Caco-2 (cell line): ENCODE measurements around the gene PNLIP. TPM values are rescaled to one million over a fixed set of nuclear protein-coding genes. Genes with fewer than 3 reads are reported as not detected.

ENCODE experiments used
- BruUV-seq: library from RNA; stranded (reverse); fragments of 400-500 nt; replicated peaks from 2 replicates; lab custom pipeline; 2021; lab: Mats Ljungman, UMichigan
- CTCF ChIA-PET: fragments of 300-600 bp; sonication (Branson Sonifier 250); formaldehyde crosslinking; loops from one replicate; lab custom pipeline; 2022; ENCODE audit warnings: antibody characterized with exemption; lab: Charles Lee
- POLR2A ChIA-PET: fragments of 300-600 bp; sonication (Branson Sonifier 250); formaldehyde crosslinking; loops from one replicate; lab custom pipeline; 2022; ENCODE audit warnings: antibody characterized with exemption; lab: Charles Lee
- DNase-seq, 2 experiments: peaks; one replicate each; pipeline versions ENCODE4 v3.0.0 to v3.0.0-alpha.2; 2020 to 2022
- H3K27me3 ChIP-seq: replicated peaks from 2 replicates; pipeline ENCODE4 v1.6.0; 2011; ENCODE audit warnings: low read length; ENCODE audit not compliant: control insufficient read depth, insufficient read depth
- H3K36me3 ChIP-seq: 2 replicates; pipeline ENCODE4 v1.5.1; 2011; ENCODE audit warnings: low read length; ENCODE audit not compliant: control insufficient read depth, insufficient read depth
- H3K4me1 ChIP-seq: fragments of 250-450 bp; sonication (Bioruptor Pico); 2 replicates; pipeline ENCODE4 v1.5.1; 2020; ENCODE audit warnings: mild to moderate bottlenecking
- H3K4me3 ChIP-seq: 2 replicates; pipeline ENCODE4 v1.5.1; 2011; ENCODE audit warnings: low read depth, mild to moderate bottlenecking, control low read depth, low read length
- H3K9me3 ChIP-seq: fragments of 250-450 bp; sonication (Bioruptor Pico); 2 replicates; pipeline ENCODE4 v1.5.1; 2020; ENCODE audit warnings: mild to moderate bottlenecking, moderate library complexity
- H3K27ac Mint-ChIP-seq: one replicate; pipeline ENCODE4 v1.8.0; 2022; ENCODE audit warnings: mixed read lengths; ENCODE audit not compliant: unreplicated experiment
- H3K27me3 Mint-ChIP-seq: one replicate; pipeline ENCODE4 v1.8.0; 2022; ENCODE audit warnings: mixed read lengths; ENCODE audit not compliant: insufficient read depth, unreplicated experiment
- H3K36me3 Mint-ChIP-seq: one replicate; pipeline ENCODE4 v1.8.0; 2022; ENCODE audit warnings: mild to moderate bottlenecking, mixed read lengths; ENCODE audit not compliant: insufficient read depth, unreplicated experiment
- H3K4me1 Mint-ChIP-seq: one replicate; pipeline ENCODE4 v1.8.0; 2022; ENCODE audit warnings: low read depth, mixed read lengths; ENCODE audit not compliant: unreplicated experiment
- H3K4me3 Mint-ChIP-seq: one replicate; pipeline ENCODE4 v1.8.0; 2022; ENCODE audit warnings: mild to moderate bottlenecking, moderate library complexity, mixed read lengths; ENCODE audit not compliant: unreplicated experiment
- H3K9me3 Mint-ChIP-seq: one replicate; pipeline ENCODE4 v1.8.0; 2022; ENCODE audit warnings: mixed read lengths; ENCODE audit not compliant: unreplicated experiment
- intact Hi-C: fragments of 100-400 bp; cut with micrococcal nuclease; formaldehyde crosslinking; loops from one replicate; pipeline ENCODE4 v1.10.0; 2022; ENCODE audit not compliant: unreplicated experiment
- total RNA-seq: library from RNA; stranded (reverse); gene quantifications from 2 replicates; pipeline ENCODE4 v1.2.3, GENCODE V29; 2022
- TF ChIP-seq, protein P1 (sequence below), 2 experiments: fragments of 200-600 bp in 1 of 2; IDR thresholded peaks; 1 replicate in 1 of 2; 2 replicates in 1 of 2; pipeline versions ENCODE4 v1.5.1 to v1.8.0; 2011 to 2022; ENCODE audit warnings: antibody characterized with exemption in 1 of 2, control low read depth in 1 of 2, inconsistent platforms in 1 of 2, low read depth in 1 of 2, low read length in 1 of 2, mild to moderate bottlenecking in 1 of 2, moderate library complexity in 1 of 2; ENCODE audit not compliant: insufficient read depth in 1 of 2, severe bottlenecking in 1 of 2, unreplicated experiment in 1 of 2

PNLIP gene
- total RNA-seq, 1 experiment from 2014 or later, result not detected

DNA sequence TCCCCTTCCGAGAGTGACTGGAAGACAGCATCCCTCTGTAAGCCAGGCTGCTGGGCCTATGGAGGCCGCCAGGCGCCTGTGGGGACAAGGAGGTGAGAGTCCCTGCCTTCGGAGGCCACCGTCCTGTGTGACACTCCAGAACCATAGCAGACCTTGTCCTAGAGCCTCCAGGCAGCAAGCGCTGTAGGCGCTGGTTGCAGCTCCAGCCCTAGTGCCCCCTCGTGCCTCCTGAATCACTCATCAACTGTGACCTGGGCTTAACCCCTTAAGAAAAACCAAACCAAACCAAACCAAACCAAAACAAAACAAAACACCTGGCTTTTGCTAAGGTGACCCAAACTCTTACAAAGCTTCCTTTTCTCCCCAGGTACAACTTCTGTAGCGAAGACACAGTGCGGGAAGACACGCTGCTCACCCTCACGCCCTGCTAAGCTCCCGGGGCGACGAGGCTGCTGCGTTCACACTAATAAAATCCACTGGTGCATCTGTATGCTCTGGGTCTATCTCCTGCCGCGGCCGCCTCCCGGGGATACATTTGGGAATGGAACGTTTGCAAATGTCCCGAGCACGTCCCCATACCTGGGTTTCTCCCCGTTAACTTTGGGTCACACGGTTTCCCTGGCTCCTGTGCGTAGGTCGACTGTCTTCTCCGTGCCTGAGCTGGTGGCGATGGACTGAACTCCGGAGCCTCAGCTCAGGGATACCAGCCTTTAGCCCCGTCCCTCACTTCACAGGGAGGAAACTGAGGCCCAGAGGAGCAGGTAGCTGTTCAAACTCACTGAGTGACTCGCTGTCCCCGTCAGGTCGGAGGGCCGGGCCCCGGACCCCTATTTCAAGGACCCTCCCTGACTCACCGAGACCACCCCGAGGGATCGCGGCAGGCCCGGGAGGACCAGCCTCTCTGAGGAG lies 63.2 kb downstream of the PNLIP start:
- DNase-seq, result peak in 1 of 2 experiments; percentile 30
- BruUV-seq, result TSS peak; percentile 55
- Mint-ChIP-seq H3K27me3 (no peaks in the 10 kb centered on the region), H3K4me1 (no peaks in the 10 kb centered on the region), H3K9me3 (no peaks in the 10 kb centered on the region), H3K4me3 (peak overlapping the region; percentile 84), H3K36me3 (no peaks in the 10 kb centered on the region), H3K27ac (peak overlapping the region; percentile 53)
- TF ChIP-seq, protein P1, sequence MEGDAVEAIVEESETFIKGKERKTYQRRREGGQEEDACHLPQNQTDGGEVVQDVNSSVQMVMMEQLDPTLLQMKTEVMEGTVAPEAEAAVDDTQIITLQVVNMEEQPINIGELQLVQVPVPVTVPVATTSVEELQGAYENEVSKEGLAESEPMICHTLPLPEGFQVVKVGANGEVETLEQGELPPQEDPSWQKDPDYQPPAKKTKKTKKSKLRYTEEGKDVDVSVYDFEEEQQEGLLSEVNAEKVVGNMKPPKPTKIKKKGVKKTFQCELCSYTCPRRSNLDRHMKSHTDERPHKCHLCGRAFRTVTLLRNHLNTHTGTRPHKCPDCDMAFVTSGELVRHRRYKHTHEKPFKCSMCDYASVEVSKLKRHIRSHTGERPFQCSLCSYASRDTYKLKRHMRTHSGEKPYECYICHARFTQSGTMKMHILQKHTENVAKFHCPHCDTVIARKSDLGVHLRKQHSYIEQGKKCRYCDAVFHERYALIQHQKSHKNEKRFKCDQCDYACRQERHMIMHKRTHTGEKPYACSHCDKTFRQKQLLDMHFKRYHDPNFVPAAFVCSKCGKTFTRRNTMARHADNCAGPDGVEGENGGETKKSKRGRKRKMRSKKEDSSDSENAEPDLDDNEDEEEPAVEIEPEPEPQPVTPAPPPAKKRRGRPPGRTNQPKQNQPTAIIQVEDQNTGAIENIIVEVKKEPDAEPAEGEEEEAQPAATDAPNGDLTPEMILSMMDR (IDR thresholded peaks at IDR 0.05; ENCODE audit: insufficient read depth in 1 of 2, low read depth in 1 of 2, low read length in 1 of 2, severe bottlenecking in 1 of 2, unreplicated experiment in 1 of 2), result no peak
- intact Hi-C loops, result no loop called here
- H3K36me3 ChIP-seq, result no peaks in the 10 kb centered on the region
- peaks cover 4% of the 10 kb centered on the region; the same call in 1 of the 2 replicates for H3K4me1 ChIP-seq
- ChIA-PET POLR2A (no interaction called here), CTCF (interaction anchor here (0.6 kb wide), 1 partner anchor 841 kb away, joined by 3 read pairs; no protein-coding TSS in a partner anchor)
- H3K27me3 ChIP-seq, result no peaks in the 10 kb centered on the region
- peak overlapping the region; percentile 84 for H3K4me3 ChIP-seq
- H3K9me3 ChIP-seq, result no peaks in the 10 kb centered on the region

DNA sequence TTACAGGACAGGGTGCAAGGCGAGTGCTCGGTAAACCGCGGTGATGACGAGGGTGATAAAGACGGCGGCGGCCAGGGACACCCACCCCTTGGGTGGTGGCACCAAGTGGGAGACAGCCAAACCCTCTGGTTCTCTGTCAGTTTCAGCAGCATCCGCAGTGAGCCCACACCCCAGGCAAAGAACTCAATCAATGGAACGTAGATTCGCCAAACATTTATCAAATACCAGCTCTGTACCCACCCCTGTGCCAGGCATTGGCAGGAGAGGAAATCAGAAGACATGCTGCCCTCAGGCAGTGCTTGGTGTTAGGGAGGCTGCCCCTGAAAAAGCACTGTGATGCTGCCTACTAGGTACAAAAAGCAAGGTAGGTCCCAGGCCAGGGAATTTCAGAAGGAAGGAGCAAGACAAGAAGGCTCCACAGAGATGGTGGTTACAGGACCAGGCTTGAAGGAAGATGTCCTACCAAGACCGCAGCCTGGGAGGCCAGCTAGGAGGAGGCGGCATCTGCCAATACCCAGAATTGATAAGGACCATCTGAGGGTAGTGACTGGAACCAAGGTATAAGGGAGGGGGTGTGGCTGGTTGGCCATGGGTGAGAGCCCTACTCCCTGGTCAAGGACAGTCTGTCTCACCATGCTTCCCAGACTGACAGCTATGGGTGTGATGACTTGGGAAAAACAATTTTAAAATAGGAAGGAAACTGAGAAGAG lies 64.9 kb downstream of the PNLIP start:
- no peaks in the 10 kb centered on the region for H3K4me1 Mint-ChIP-seq
- Histone ChIP-seq H3K9me3 (no peaks in the 10 kb centered on the region), H3K27me3 (no peaks in the 10 kb centered on the region), H3K36me3 (no peaks in the 10 kb centered on the region), H3K4me1 (peaks cover 4% of the 10 kb centered on the region; the same call in 1 of the 2 replicates), H3K4me3 (no peak overlapping the region)
- TF ChIP-seq, protein P1 (IDR thresholded peaks at IDR 0.05; ENCODE audit: insufficient read depth in 1 of 2, low read depth in 1 of 2, low read length in 1 of 2, severe bottlenecking in 1 of 2, unreplicated experiment in 1 of 2), result no peak
- DNase-seq, result no peak
- no TSS peak for BruUV-seq
- H3K27me3 Mint-ChIP-seq, result no peaks in the 10 kb centered on the region
- H3K36me3 Mint-ChIP-seq, result no peaks in the 10 kb centered on the region
- no peaks in the 10 kb centered on the region for H3K9me3 Mint-ChIP-seq
- H3K27ac Mint-ChIP-seq, result peak overlapping the region; percentile 53
- ChIA-PET POLR2A (no interaction called here), CTCF (no interaction called here)
- intact Hi-C loops, result no loop called here
- H3K4me3 Mint-ChIP-seq, result peak overlapping the region; percentile 84

DNA sequence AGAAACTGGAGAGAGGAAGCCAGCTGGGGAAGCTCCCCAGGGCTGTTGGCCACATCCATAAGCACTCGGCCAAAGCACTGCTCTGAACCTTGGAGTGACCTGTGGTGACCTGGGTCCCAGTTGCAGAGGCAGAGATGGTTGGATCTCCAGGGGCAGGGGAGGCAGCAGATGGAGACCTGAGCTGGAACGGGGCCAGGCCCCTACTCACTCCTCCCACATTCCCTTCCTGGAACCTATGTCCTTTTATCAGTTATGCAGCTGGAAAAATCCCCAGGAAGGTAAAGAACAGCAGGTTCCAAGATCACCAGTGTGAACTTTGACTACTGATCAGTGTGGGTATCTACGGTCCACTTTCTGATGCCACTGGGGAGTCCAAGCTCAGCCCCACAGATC lies 65.4 kb downstream of the PNLIP start:
- H3K9me3 ChIP-seq, result no peaks in the 10 kb centered on the region
- Mint-ChIP-seq H3K27ac (no peak overlapping the region), H3K4me1 (no peaks in the 10 kb centered on the region), H3K27me3 (no peaks in the 10 kb centered on the region), H3K36me3 (no peaks in the 10 kb centered on the region), H3K9me3 (no peaks in the 10 kb centered on the region), H3K4me3 (no peak overlapping the region)
- DNase-seq, result no peak
- POLR2A ChIA-PET, result no interaction called here
- H3K4me1 ChIP-seq, result peaks cover 4% of the 10 kb centered on the region; the same call in 1 of the 2 replicates
- intact Hi-C loops, result no loop called here
- TF ChIP-seq, protein P1 (IDR thresholded peaks at IDR 0.05; ENCODE audit: insufficient read depth in 1 of 2, low read depth in 1 of 2, low read length in 1 of 2, severe bottlenecking in 1 of 2, unreplicated experiment in 1 of 2), result no peak
- H3K27me3 ChIP-seq, result no peaks in the 10 kb centered on the region
- no peak overlapping the region for H3K4me3 ChIP-seq
- BruUV-seq, result no TSS peak
- CTCF ChIA-PET, result no interaction called here
- no peaks in the 10 kb centered on the region for H3K36me3 ChIP-seq
